ENCODE results near the gene LAMA3.

LAMA3 gene

DNA sequence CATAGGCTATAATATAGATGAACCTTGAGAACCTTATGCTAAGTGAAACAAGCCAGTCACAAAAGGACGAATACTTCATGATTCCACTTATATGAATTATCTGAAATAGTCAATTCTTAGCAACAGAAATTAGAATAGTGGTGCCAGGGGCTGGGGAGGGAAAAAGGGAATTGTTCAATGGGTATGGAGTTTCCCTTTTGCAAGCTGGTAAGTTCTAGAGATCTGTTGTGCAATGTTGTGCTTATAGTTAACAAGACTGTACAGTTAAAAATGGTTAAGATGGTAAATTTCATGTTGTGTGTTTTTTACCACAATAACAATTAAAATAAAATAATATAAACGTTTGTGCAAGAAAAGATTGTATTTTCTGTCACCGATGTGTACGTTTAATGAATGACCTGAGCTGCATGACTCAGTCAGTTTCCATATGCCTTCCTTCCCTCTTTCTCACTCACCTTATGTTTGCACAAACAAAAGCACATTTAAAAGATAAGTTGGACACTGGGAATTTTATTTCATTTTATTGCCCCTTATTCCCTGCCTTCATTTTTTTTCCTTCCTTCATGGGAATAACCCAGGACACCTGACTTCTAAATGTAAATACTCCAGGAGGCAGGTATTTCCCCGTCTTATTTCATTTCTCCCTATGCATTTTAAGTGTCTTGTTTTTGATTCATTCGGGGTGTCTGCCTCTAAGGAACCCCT lies 181.6 kb downstream of the LAMA3 start:
- Histone ChIP-seq H3K36me3 (ENCODE audit: control insufficient read depth in 1 of 2, insufficient read depth in 2 of 2, low read depth in 1 of 2, low read length in 2 of 2) (peaks cover 5 to 42% of the 10 kb centered on the region in 2 experiments), H3K4me3 (ENCODE audit: insufficient read depth in 1 of 2, low read depth in 1 of 2, low read length in 2 of 2) (no peak overlapping the region), H3K4me2 (ENCODE audit: low read length, poor library complexity, severe bottlenecking) (no peak overlapping the region), H3K4ac (ENCODE audit: low read depth in 1 of 2, low read length in 2 of 2) (no peak overlapping the region), H2BK12ac (ENCODE audit: low read length in 2 of 2) (no peak overlapping the region), H3K9ac (ENCODE audit: low read length) (no peak overlapping the region), H3K27me3 (ENCODE audit: control insufficient read depth in 1 of 2, insufficient read depth in 1 of 2, low read length in 2 of 2) (no peaks in the 10 kb centered on the region), H2BK120ac (ENCODE audit: low read depth, low read length) (no peak overlapping the region), H2AFZ (ENCODE audit: low read depth, low read length) (no peak overlapping the region), H3K9me3 (ENCODE audit: control insufficient read depth, low read length) (no peaks in the 10 kb centered on the region), H3K4me1 (ENCODE audit: control insufficient read depth, insufficient read depth, low read depth, low read length) (peaks cover 14% of the 10 kb centered on the region), H4K8ac (ENCODE audit: low read length) (no peak overlapping the region), H2AK5ac (ENCODE audit: low read length, severe bottlenecking) (no peak overlapping the region), H3K27ac (ENCODE audit: low read length, poor library complexity, severe bottlenecking) (no peak overlapping the region), H3K23ac (ENCODE audit: low read length in 2 of 2) (no peak overlapping the region), H2BK5ac (ENCODE audit: low read depth, low read length, poor library complexity, severe bottlenecking) (no peak overlapping the region), H4K91ac (ENCODE audit: low read length) (no peak overlapping the region), H3K14ac (ENCODE audit: low read length in 2 of 2) (no peak overlapping the region), H3K18ac (ENCODE audit: low read depth in 1 of 2, low read length in 2 of 2) (no peak overlapping the region), H3K79me1 (replicated peaks; ENCODE audit: low read length, poor library complexity, severe bottlenecking) (no peaks in the 10 kb centered on the region), H2BK15ac (ENCODE audit: low read depth, poor library complexity, severe bottlenecking) (no peak overlapping the region)
- DNase-seq = no peak
- 91% methylated on average over 5 of the region's 6 CpGs for WGBS

DNA sequence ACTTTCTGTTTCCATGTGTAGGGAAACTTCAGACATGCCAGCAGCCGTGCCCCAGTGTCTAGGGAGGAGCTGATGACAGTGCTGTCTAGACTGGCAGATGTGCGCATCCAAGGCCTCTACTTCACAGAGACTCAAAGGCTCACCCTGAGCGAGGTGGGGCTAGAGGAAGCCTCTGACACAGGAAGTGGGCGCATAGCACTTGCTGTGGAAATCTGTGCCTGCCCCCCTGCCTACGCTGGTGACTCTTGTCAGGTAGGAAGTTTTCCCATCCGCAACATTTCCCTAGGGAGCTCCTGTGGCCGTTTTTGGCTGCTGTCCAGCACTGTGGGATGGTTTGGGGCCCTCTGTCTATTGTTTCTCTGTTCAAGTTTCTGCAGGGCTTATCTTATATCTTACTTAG lies 182.2 kb downstream of the LAMA3 start:
- no peak overlapping the region for H4K8ac ChIP-seq (ENCODE audit: low read length)
- no peak overlapping the region for H2AK5ac ChIP-seq (ENCODE audit: low read length, severe bottlenecking)
- no peak overlapping the region for H3K4me3 ChIP-seq (ENCODE audit: insufficient read depth in 1 of 2, low read depth in 1 of 2, low read length in 2 of 2)
- no peaks in the 10 kb centered on the region for H3K27me3 ChIP-seq (ENCODE audit: control insufficient read depth in 1 of 2, insufficient read depth in 1 of 2, low read length in 2 of 2)
- peaks cover 14% of the 10 kb centered on the region for H3K4me1 ChIP-seq (ENCODE audit: control insufficient read depth, insufficient read depth, low read depth, low read length)
- no peaks in the 10 kb centered on the region for H3K79me1 ChIP-seq (replicated peaks; ENCODE audit: low read length, poor library complexity, severe bottlenecking)
- no peak overlapping the region for H2AFZ ChIP-seq (ENCODE audit: low read depth, low read length)
- no peak overlapping the region for H2BK12ac ChIP-seq (ENCODE audit: low read length in 2 of 2)
- no peak overlapping the region for H3K4ac ChIP-seq (ENCODE audit: low read depth in 1 of 2, low read length in 2 of 2)
- no peak overlapping the region for H3K4me2 ChIP-seq (ENCODE audit: low read length, poor library complexity, severe bottlenecking)
- H3K14ac ChIP-seq (ENCODE audit: low read length in 2 of 2) = no peak overlapping the region
- H3K9ac ChIP-seq (ENCODE audit: low read length) = no peak overlapping the region
- no peak overlapping the region for H3K27ac ChIP-seq (ENCODE audit: low read length, poor library complexity, severe bottlenecking)
- no peak overlapping the region for H2BK120ac ChIP-seq (ENCODE audit: low read depth, low read length)
- peak; percentile 15 for DNase-seq
- 56% methylated on average over 7 of the region's 7 CpGs for WGBS
- no peak overlapping the region for H2BK15ac ChIP-seq (ENCODE audit: low read depth, poor library complexity, severe bottlenecking)
- H3K23ac ChIP-seq (ENCODE audit: low read length in 2 of 2) = no peak overlapping the region
- H4K91ac ChIP-seq (ENCODE audit: low read length) = no peak overlapping the region
- no peaks in the 10 kb centered on the region for H3K9me3 ChIP-seq (ENCODE audit: control insufficient read depth, low read length)
- H3K36me3 ChIP-seq (ENCODE audit: control insufficient read depth in 1 of 2, insufficient read depth in 2 of 2, low read depth in 1 of 2, low read length in 2 of 2) = peaks cover 5 to 44% of the 10 kb centered on the region in 2 experiments
- H2BK5ac ChIP-seq (ENCODE audit: low read depth, low read length, poor library complexity, severe bottlenecking) = no peak overlapping the region
- no peak overlapping the region for H3K18ac ChIP-seq (ENCODE audit: low read depth in 1 of 2, low read length in 2 of 2)

DNA sequence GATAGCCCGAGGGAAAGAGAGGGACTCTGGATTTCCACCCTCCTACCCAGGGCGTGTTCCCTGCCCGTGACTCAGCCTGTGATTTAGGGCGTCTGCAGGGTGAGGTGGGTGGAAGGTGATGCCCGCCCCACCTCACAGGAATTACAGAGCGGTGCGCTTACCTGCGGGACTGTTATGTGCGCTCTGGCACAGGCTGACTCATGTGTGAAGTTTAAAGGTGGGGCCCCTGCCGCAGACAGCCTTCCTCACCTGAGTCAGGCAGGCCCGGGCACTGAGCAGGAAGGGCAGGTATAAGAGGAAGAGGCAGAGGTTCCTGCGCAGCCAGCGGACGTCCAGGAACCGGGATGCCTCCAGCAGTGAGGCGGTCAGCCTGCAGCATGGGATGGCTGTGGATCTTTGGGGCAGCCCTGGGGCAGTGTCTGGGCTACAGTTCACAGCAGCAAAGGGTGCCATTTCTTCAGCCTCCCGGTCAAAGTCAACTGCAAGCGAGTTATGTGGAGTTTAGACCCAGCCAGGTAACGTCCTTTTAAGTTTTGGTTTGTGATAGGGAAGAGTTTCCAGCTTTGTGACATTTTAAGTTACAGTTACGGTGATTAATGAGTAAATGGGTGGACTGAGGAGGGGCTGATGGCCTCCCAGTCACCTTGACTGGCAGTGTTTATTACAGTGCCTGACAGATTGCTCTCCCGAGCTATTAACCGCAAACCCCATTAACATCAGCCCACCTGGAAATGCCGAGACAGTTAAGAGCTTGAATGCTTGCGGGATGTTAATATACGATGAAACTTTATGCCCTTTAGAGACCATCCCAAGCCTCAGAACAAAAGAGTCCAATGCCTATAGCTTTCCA lies 183.7 kb downstream of the LAMA3 start:
- no peak overlapping the region for H3K4me2 ChIP-seq (ENCODE audit: low read length, poor library complexity, severe bottlenecking)
- peak overlapping the region; percentile 28 for H2AK5ac ChIP-seq (ENCODE audit: low read length, severe bottlenecking)
- H3K9ac ChIP-seq (ENCODE audit: low read length) = peak overlapping the region; percentile 56
- no peak overlapping the region for H3K4ac ChIP-seq (ENCODE audit: low read depth in 1 of 2, low read length in 2 of 2)
- H2BK5ac ChIP-seq (ENCODE audit: low read depth, low read length, poor library complexity, severe bottlenecking) = no peak overlapping the region
- H3K4me3 ChIP-seq (ENCODE audit: insufficient read depth in 1 of 2, low read depth in 1 of 2, low read length in 2 of 2) = no peak overlapping the region
- no peaks in the 10 kb centered on the region for H3K79me1 ChIP-seq (replicated peaks; ENCODE audit: low read length, poor library complexity, severe bottlenecking)
- no peak for DNase-seq
- H3K23ac ChIP-seq (ENCODE audit: low read length in 2 of 2) = peak overlapping the region in 1 of 2 experiments; percentile 64
- H2AFZ ChIP-seq (ENCODE audit: low read depth, low read length) = peak overlapping the region; percentile 49
- no peak overlapping the region for H3K27ac ChIP-seq (ENCODE audit: low read length, poor library complexity, severe bottlenecking)
- H2BK120ac ChIP-seq (ENCODE audit: low read depth, low read length) = no peak overlapping the region
- H3K14ac ChIP-seq (ENCODE audit: low read length in 2 of 2) = peak overlapping the region in 1 of 2 experiments; percentile 93
- H3K18ac ChIP-seq (ENCODE audit: low read depth in 1 of 2, low read length in 2 of 2) = no peak overlapping the region
- WGBS = 86% methylated on average over 22 of the region's 25 CpGs
- peaks cover 5 to 47% of the 10 kb centered on the region in 2 experiments for H3K36me3 ChIP-seq (ENCODE audit: control insufficient read depth in 1 of 2, insufficient read depth in 2 of 2, low read depth in 1 of 2, low read length in 2 of 2)
- H4K91ac ChIP-seq (ENCODE audit: low read length) = no peak overlapping the region
- no peaks in the 10 kb centered on the region for H3K9me3 ChIP-seq (ENCODE audit: control insufficient read depth, low read length)
- H2BK15ac ChIP-seq (ENCODE audit: low read depth, poor library complexity, severe bottlenecking) = no peak overlapping the region
- H3K4me1 ChIP-seq (ENCODE audit: control insufficient read depth, insufficient read depth, low read depth, low read length) = peaks cover 11% of the 10 kb centered on the region
- no peaks in the 10 kb centered on the region for H3K27me3 ChIP-seq (ENCODE audit: control insufficient read depth in 1 of 2, insufficient read depth in 1 of 2, low read length in 2 of 2)
- H2BK12ac ChIP-seq (ENCODE audit: low read length in 2 of 2) = no peak overlapping the region
- no peak overlapping the region for H4K8ac ChIP-seq (ENCODE audit: low read length)
